Bone marrow (tissue), 2 donors: ENCODE measurements around the gene CXCL10.

ENCODE experiments used
- DNase-seq, 2 donors: peaks; one replicate each; lab custom pipeline; 2025; lab: John Stamatoyannopoulos, UW

Gene CXCL10

DNA sequence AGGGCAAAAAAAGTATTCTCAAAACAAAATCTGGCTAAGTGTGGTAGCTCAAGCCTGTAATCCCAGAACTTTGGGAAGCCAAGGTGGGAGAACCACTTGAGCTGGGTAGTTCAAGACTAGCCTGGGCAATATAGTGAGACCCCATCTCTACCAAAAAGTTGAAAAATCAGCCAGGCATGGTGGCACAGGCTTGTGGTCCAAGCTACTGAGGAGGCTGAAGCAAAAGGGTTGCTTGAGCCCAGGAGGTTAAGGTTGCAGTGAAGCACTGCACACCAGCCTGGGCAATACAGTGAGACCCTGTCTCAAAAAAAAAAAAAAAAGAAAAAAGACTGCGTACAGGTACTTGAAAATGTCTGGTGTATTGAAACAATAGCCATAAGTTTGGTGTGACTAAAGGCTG, 30.8 kb downstream of the CXCL10 start:
- DNase-seq, result no peak

- no peak for DNase-seq
Observed at GRCh38 chr4:75989846-75990528, 33.3 kb downstream of the CXCL10 start.

- no peak for DNase-seq
Observed at GRCh38 chr4:75985116-75985515, 38.2 kb downstream of the CXCL10 start.

GRCh38 chr4:75980576-75980975, 42.7 kb downstream of the CXCL10 start:
- no peak for DNase-seq

DNA sequence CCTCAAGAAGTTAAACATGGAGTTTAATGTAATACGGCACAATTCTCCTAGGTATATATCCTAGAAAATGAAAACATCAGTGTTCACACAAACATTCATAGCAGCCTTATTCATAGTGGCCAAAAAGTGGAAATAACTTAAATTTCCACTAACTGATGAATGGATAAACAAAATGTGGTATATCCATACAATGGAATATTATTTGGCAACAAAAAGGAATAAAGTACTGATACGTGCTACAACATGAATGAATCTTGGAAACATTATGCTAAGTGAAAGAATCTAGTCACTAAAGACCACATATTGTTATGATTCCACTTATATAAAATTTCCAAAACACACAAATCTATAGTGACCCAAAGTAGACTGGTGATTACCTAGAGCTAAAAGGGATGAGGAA, 47.1 kb downstream of the CXCL10 start:
- DNase-seq, result no peak

DNA sequence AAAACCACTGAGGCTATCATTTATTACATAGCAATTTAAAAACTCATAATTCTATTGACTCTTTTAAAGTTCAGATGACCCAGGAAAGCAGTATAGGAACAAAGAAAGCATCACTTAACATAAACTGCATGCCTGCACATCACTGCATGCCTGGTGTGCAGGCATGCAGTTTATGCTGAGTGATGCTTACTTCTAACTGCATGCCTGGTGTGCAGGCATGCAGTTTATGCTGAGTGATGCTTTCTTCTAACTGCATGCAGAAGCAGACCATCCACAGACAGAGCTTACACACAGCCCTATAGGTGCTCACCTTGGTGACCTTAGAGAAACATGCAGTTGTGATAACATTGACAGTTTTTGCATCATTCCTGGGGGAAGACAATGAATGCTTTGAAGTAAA, 49.5 kb downstream of the CXCL10 start:
- no peak for DNase-seq
